HG03196 (cell line): ENCODE results near the gene FUT2.

Source experiments
- ATAC-seq: cut with Tn5 transposase; IDR thresholded peaks from one replicate; pipeline ENCODE4 v1.9.1; 2021; ENCODE audit not compliant: unreplicated experiment

Gene FUT2

DNA sequence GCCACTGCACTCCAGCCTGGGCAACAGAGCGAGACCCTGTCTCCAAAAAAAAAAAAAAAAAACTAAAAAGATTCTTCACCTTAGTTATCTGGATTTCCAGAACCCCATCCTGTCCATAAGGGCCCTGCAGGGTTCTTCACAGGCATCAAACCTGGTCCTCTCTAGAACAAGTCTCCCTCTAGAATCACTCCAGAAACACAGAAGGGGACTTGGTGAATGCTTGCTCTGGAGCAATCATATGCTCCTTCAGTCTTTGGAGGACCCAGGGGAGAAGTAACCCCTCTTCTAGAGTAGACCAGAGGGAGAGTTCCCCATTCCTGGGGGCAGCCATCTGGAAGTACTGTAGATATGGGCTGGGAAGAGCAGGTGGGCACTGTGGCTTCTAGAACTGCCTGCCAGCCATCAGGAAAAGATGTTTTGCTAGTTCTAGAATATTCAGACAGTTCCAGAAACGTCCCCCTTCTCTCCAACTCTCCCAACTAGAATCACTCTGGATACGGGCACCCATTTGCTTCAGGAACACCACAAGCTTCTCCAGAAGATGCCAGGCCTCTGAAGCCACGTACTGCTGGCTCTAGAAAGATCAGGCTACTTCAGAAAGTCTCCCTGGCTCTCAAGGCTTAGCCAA, 53.9 kb downstream of the FUT2 start:
- no peak for ATAC-seq

- ATAC-seq, result no peak
Measured at GRCh38 chr19:48750351-48750750, 54.6 kb downstream of the FUT2 start.

DNA sequence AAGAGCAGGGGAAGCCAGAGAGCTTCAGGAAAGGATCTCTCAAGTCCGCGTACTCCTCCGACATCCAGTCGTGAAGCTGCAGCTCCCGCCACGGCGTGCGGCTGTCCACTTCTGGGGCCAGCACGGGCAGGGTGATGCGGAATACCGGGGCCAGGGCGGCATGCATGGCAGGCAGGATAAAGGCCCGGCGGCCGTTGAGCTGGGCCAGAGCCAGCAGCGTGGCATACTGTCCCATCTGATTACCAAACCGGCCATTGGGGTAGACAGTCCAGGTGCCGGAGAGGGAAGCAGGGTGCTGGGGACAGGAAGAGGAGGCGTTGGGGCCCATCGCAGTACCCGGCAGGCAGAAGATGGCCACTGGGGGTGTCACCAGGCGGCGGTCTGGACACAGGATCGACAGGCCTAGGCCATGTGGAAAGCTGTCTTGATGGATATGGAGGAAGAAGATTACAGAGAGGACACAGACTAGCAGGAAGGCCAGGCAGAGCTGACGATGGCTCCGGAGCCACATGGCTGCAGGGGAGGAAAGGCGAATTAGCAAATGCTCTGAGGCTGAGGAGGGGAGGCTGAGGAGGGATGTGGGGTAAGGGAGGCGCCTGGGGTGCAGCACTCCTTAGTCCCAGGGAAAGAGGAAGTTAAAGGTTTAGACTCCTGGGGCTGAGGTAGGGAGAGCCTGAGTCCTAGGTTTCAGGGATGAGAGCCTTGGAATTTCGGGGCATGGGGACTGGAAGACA, 55.2 kb downstream of the FUT2 start:
- ATAC-seq, result no peak

GRCh38 chr19:48751845-48752495, 56.2 kb downstream of the FUT2 start:
- ATAC-seq, result no peak

DNA sequence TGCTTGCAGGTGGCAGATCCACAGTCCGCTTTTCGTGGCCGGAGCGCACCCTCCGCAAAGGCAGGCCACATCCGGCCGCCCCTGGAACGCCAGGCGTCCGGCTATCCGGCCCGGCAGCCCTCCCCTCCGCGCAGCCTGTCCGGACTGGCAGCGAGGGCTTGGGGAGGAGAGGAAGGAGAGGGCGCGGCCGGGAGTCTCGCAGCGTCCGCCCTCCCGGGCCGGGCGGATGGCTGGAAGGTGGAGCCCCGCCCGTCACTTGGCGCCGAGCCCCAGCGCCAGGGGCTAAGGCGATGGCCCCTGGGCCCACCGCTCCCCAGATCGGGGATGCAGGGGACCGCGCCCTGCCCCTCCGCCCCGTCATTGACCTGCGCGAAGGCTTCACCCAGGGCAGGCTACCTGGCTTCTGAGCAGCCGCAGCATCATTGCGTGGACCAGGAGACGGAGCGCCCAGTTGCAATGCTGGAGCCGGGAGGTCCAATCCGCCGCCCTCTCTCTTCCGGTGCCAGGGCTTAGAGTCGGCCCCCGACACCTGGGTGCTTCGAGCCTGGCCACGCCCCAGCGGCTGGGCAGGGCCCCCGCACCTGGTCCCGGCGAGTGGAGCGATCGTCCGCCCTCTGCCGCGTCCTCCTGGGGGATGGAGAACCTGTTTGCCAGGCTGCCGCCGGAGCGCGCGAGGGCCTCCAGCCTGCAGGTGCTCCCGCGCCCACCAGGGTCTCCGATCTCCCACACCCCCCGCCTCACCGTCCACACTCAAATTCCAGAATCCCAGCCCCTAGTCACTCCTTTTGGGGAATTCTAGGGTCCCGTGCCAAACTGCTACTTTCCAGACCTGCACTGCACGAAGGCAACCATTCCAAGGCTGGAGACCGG, 57.0 kb downstream of the FUT2 start, which contains the start of gene FUT1:
Gene FUT1, minus strand, starts transcription at position 146 of the 870 bp plus-strand sequence. CDS start 1,360 bp downstream, outside the sequence.
- no peak for ATAC-seq

- ATAC-seq, result no peak
Measured at GRCh38 chr19:48755084-48755641, 59.4 kb downstream of the FUT2 start, which contains the start of gene FGF21. TSS of gene FGF21 (plus strand) at chr19:48755524. CDS start at chr19:48756237, 713 bp downstream.
